GM10248 (cell line): ENCODE measurements around the gene RBSN.

Experiments used
- CTCF ChIA-PET: fragments of 300-600 bp; sonication (Branson Sonifier 250); formaldehyde crosslinking; extraction: SDS; loops from one replicate; lab custom pipeline; 2021; ENCODE audit warnings: antibody characterized with exemption; lab: Yijun Ruan, JAX
- POLR2A ChIA-PET: fragments of 350-650 bp; sonication (Branson Sonifier 250); formaldehyde crosslinking; extraction: SDS; loops from one replicate; lab custom pipeline; 2020; ENCODE audit warnings: antibody characterized with exemption; lab: Yijun Ruan, JAX
- DNase-seq: peaks from one replicate; pipeline ENCODE4 v3.0.0; 2012; ENCODE audit errors: extremely low spot score
- TF ChIP-seq, protein P1 (sequence below): IDR thresholded peaks from 2 replicates; pipeline ENCODE4 v1.5.1; 2012; ENCODE audit warnings: mild to moderate bottlenecking, low read depth; ENCODE audit errors: extremely low read depth, missing control alignments, control extremely low read depth

The RBSN gene

DNA sequence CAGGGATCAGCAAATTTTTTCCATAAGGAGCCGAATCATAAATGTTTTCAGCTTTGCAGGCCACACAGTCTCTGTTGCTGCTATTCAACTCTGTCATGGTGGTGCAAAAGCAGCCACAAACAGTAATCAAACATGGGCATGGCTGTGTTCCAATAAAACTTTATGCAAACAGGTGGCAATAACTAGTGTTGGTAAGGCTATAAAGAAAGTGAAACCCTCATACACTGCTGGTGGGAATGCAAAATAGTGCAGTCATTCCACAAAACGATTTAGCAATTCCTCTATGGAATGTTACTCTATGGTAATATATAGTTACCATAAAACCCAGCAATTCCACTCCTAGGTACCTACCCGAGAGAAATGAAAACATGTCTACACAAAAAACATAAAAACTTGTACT lies 19.9 kb downstream of the RBSN start:
- no peak for DNase-seq
- POLR2A ChIA-PET: no interaction called here
- CTCF ChIA-PET: no interaction called here
- TF ChIP-seq, protein P1, sequence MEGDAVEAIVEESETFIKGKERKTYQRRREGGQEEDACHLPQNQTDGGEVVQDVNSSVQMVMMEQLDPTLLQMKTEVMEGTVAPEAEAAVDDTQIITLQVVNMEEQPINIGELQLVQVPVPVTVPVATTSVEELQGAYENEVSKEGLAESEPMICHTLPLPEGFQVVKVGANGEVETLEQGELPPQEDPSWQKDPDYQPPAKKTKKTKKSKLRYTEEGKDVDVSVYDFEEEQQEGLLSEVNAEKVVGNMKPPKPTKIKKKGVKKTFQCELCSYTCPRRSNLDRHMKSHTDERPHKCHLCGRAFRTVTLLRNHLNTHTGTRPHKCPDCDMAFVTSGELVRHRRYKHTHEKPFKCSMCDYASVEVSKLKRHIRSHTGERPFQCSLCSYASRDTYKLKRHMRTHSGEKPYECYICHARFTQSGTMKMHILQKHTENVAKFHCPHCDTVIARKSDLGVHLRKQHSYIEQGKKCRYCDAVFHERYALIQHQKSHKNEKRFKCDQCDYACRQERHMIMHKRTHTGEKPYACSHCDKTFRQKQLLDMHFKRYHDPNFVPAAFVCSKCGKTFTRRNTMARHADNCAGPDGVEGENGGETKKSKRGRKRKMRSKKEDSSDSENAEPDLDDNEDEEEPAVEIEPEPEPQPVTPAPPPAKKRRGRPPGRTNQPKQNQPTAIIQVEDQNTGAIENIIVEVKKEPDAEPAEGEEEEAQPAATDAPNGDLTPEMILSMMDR: no peak

DNA sequence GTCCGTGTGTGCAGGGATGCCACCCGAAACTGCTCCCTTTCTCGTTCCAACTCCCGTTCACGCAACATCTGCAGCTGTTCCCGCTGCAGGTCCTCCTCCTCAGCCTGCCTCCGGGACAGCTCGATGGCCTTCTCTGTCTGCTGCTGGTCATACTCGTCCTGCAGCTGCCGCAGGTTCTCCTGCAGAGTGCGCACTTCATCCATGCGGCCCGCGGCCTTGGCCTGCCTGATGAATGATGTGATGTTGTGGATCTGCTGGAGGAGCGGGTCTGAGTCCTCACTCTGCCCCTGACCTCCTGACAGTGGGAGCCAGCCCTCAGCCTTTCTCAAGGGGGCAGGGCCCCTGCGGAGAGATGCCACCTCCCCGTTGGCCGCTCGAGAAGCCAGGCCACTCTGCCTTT lies 24.4 kb downstream of the RBSN start:
- ChIA-PET POLR2A (no interaction called here), CTCF (interaction anchor here (1.3 to 2.9 kb wide), 3 partner anchors 9 to 24 kb away, joined by 3 to 14 read pairs (median 3); partner anchors contain the start of gene MRPS25)
- no peak for DNase-seq
- TF ChIP-seq, protein P1: no peak

DNA sequence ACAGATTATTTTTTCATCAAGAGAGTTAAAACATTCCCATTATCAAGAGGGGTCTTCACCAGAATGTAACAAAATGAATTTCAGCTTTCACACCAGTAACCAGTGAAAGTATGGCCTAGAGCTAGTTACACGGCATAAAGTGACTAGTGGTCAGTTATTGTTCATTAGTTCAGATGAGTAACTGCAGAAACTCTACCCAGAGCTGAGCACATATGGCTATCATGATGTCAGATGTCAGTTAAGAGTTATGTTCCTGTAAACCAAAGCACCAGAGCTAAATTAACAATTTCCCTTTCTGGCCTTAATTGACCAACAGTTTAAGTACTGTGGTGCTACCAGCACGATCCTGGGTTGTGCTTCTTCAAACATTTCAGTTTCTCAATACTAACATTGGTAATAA lies 27.2 kb downstream of the RBSN start:
- TF ChIP-seq, protein P1: no peak
- ChIA-PET CTCF (interaction anchor here (0.8 to 2.9 kb wide), 9 partner anchors 9 to 148 kb away, joined by 3 to 14 read pairs (median 3); no protein-coding TSS in a partner anchor), POLR2A (no interaction called here)
- DNase-seq: no peak

DNA sequence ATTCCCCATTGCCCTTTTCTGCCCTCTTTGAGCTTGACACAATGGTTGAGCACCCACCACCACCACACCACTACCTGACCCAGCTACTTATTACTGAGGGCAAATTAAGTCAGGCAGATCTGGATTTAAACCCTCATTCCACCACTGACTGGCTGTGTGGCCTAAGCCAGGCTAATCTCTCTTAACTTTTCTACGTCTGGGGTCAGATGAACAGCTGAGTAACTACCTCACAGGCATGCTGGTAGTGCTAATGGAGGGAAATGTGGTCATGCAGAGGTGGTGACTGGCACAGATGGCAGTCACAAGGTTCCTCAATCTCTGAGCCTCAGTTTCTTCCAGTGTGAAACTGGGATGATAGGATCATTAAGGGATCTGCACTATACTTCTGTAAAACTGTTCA lies 29.5 kb downstream of the RBSN start:
- POLR2A ChIA-PET: no interaction called here
- CTCF ChIA-PET: interaction anchor here (0.8 to 2.2 kb wide), 9 partner anchors 8 to 144 kb away, joined by 3 to 15 read pairs (median 4); partner anchors contain the start of gene RBSN
- DNase-seq: no peak

DNA sequence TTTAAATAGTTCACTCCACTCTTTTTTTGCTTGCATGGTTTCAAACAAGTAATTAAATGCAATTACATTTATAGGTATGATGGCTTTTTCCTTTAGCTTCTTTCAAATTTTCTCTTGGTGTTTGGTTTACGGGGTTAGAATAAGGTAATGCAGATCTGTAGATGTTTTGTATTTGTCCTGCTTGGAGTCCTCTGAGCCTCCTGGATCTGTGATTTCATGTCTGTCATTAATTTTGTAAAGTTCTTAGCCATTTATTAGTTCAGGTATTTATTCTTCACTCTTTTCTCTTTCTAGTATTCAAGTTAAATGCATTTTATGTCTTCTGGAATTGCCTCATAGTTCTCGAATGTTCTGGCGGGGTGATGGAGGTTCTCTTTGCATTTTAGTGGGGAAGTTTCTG lies 32.5 kb downstream of the RBSN start:
- TF ChIP-seq, protein P1: no peak
- POLR2A ChIA-PET: no interaction called here
- CTCF ChIA-PET: no interaction called here
- DNase-seq: no peak

More for the DNA sequence above, 29.5 kb downstream of the RBSN start:
- TF ChIP-seq, protein P1: no peak

DNA sequence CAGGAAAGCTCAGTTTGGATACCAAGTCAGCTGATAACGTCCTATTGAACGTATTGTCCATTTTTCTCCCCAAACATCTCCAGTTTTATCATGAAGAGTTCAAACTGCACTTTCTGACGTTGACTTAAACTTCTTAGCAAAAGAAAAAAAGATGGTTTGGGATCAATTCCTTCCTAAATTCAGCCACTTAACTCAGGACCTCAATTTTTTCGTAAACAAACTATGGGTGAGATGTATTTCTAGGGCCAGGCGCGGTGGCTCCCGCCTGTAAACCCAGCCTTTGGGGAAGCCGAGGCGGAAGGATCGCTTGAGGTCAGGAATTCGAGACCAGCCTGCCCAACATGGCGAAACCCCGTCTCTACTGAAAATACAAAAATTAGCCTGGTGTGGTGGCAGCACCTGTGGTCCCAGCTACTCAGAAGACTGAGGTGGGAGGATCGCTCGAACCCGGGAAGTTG lies 33.4 kb downstream of the RBSN start:
- ChIA-PET POLR2A (interaction anchor here (1.0 to 1.2 kb wide), 2 partner anchors 10 to 14 kb away, joined by 3 to 4 read pairs; no protein-coding TSS in a partner anchor), CTCF (interaction anchor here (0.9 to 2.8 kb wide), 4 partner anchors 8 to 21 kb away, joined by 3 to 26 read pairs (median 3); no protein-coding TSS in a partner anchor)
- no peak for DNase-seq
- TF ChIP-seq, protein P1: no peak
